ENCODE measurements around the gene PES1.
"Not testable (repeated sequence)": the region's sequence is repeated elsewhere in the genome, so short reads cannot be mapped to it uniquely, and the experiment has no call there.

- TF ChIP-seq, protein P1, sequence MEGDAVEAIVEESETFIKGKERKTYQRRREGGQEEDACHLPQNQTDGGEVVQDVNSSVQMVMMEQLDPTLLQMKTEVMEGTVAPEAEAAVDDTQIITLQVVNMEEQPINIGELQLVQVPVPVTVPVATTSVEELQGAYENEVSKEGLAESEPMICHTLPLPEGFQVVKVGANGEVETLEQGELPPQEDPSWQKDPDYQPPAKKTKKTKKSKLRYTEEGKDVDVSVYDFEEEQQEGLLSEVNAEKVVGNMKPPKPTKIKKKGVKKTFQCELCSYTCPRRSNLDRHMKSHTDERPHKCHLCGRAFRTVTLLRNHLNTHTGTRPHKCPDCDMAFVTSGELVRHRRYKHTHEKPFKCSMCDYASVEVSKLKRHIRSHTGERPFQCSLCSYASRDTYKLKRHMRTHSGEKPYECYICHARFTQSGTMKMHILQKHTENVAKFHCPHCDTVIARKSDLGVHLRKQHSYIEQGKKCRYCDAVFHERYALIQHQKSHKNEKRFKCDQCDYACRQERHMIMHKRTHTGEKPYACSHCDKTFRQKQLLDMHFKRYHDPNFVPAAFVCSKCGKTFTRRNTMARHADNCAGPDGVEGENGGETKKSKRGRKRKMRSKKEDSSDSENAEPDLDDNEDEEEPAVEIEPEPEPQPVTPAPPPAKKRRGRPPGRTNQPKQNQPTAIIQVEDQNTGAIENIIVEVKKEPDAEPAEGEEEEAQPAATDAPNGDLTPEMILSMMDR (conservative IDR thresholded peaks at IDR 0.05): not testable (repeated sequence)
- not testable (repeated sequence) for TF ChIP-seq ZFX (IDR thresholded peaks at IDR 0.05)
Observed at GRCh38 chr22:30541511-30541910, 50.2 kb downstream of the PES1 start.
